Astrocyte of the hippocampus (primary cell): ENCODE data around the gene FBXL13.
"Not testable (repeated sequence)": the region's sequence is repeated elsewhere in the genome, so short reads cannot be mapped to it uniquely, and the experiment has no call there.

Source experiments
- DNase-seq: peaks from one replicate; pipeline ENCODE4 v3.0.0; 2011; ENCODE audit warnings: low read depth, low spot score

The FBXL13 gene

DNA sequence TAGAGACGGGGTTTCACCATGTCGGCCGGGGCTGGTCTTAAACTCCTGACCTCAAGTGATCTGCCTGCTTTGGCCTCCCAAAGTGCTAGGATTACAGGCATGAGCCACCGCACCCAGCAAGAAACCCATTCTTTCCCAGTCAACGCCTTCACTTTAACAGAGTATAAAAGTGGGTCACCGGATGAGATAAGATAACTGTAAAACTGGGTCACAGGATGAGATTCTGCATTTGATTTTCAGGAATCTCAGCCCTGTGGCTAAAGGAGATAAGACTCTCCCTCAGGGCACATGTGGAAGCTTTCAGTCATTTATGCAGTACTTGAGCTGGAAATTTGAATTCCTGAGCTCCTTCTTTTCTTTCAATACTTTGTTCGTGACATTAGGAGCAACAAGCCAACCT lies 91.0 kb downstream of the FBXL13 start:
- DNase-seq = no peak

DNA sequence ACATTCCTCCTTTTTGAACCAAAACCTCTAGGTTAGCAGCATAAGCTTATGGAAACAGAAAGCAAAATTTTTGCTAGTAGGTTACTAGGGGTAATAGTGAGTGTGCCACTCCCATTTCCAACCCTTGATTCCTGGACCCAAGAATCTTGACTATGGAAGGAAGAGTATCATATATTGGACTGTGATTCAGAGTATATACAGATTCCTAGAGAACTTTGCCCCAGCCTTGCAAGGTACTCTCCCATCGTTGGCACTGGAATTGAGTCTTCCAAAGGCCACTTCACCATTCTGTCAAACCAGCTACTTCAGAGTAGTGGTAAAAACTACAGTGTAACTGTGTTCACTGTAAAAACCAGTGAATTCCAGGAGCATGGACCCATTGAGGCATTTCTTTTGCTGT lies 92.4 kb downstream of the FBXL13 start:
- DNase-seq = no peak

- DNase-seq = no peak
These were observed 93.1 kb downstream of the FBXL13 start for GRCh38 chr7:102981451-102981850.

DNA sequence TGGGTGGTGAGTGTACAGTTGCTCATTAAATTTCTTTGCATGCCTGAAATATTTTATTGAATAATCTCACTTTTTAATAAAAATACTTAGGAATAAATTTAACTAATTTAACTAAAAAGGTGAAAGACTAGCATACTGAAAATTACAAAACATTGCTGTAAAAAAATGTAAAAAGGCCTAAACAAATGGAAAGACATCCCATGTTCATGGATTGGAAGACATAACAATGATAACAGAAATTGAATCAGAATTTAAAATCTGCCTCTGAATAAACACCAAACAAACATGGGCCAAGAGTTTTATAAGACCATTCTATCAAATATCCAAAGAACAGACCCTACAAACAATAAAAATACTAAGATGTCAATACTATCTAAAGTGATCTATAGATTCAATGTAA lies 94.9 kb downstream of the FBXL13 start:
- no peak for DNase-seq

- peak; percentile 62 for DNase-seq
These were observed 96.3 kb downstream of the FBXL13 start for GRCh38 chr7:102978284-102978683.

DNA sequence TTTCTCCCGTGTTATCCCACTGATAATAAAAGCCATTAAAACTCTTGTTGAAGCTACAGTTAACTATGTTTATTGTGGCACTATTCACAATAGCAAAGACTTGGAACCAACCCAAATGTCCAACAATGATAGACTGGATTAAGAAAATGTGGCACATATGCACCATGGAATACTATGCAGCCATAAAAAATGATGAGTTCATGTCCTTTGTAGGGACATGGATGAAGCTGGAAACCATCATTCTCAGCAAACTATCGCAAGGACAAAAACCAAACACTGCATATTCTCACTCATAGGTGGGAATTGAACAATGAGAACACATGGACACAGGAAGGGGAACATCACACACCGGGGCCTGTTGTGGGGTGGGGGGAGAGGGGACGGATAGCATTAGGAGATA lies 97.0 kb downstream of the FBXL13 start:
- DNase-seq = not testable (repeated sequence)

DNA sequence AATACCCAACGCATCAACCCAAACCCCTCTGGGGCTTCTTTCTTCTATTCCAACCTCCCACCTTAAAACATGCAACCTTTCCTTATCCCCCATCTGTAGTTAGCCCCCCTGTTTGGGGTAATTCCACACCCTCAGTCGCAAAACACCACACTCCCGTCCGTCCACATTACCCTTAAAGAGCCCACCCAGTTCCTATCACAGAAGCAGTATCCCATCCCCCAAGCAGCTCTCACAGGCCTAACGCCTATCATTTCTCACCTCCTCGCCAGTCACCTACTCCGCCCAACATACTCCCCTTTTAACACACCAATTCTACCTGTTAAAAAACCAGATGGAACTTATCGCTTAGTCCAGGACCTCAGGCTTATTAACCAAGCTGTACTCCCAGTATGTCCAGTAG lies 98.1 kb downstream of the FBXL13 start:
- no peak for DNase-seq

- no peak for DNase-seq
These were observed 98.7 kb downstream of the FBXL13 start for GRCh38 chr7:102975854-102976253.

- no peak for DNase-seq
These were observed 100.0 kb downstream of the FBXL13 start for GRCh38 chr7:102974366-102975236.

DNA sequence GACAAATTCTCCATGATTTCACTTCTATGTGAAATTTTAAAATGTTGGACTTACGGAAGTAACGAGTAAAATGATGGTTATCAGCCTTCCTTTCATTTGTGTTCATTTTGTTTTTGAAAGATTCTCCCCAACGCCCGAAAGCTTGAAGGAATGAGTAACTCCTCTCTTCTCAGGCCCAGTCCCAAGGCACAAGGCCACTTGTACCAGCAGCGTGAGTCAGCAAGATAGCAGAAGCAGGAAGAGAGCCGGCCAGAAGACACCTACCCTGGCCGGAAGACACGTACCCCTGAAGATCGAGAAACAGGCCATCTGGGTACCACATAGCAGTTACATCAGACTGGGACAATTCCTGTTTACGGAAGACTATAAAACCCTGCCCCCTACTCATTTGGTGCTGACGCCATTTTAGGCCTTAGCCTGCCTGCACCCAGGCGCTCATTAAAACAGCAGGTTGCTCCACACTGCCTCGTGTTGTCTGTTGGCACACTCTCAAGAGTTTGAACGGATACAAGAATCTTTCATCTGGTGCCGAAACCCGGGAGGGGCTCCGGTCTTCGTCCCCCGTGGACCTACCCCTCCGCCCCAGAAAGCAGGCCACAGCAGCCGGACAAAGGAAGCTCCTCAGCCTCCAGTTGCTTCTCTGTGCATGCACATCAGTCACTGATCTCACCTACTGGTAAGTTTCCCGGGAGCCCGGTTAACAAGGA lies 101.3 kb downstream of the FBXL13 start:
- DNase-seq = no peak

DNA sequence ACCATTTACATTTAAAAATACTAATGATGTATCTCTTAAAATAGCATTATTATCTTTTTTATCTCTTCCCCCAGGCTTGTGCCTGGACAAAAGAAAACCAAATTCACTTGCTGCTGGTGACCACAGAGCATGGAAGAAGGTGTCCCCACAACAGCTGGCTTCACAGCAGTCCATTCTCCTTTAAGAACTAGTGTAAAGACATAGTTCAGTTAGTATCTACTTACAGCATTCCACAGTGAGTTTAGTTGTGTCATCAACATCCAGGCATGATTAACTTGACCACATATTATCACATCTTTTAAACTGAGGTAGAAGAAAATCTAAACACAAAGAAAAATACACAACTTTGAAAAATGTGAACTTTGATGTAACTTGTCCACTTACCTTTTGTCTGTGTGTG lies 106.8 kb downstream of the FBXL13 start:
- DNase-seq = no peak

- DNase-seq = no peak
These were observed 108.1 kb downstream of the FBXL13 start for GRCh38 chr7:102966465-102966864.

DNA sequence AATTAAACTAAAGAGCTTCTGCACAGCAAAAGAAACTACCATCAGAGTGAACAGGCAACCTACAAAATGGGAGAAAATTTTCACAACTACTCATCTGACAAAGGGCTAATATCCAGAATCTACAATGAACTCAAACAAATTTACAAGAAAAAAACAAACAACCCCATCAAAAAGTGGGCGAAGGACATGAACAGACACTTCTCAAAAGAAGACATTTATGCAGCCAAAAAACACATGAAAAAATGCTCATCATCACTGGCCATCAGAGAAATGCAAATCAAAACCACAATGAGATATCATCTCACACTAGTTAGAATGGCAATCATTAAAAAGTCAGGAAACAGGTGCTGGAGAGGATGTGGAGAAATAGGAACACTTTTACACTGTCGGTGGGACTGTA lies 112.6 kb downstream of the FBXL13 start:
- DNase-seq = not testable (repeated sequence)

DNA sequence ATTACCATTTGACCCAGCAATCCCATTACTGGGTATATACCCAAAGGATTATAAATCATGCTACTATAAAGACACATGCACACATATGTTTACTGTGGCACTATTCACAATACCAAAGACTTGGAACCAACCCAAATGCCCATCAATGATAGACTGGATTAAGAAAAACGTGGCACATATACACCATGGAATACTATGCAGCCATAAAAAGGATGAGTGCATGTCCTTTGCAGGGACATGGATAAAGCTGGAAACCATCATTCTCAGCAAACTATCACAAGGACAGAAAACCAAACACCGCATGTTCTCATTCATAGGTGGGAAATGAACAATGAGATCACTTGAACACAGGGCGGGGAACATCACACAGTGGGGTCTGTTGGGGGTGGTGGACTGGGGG lies 116.6 kb downstream of the FBXL13 start:
- DNase-seq = not testable (repeated sequence)

GRCh38 chr7:102954359-102954758 lies 120.2 kb downstream of the FBXL13 start:
- DNase-seq = not testable (repeated sequence)

DNA sequence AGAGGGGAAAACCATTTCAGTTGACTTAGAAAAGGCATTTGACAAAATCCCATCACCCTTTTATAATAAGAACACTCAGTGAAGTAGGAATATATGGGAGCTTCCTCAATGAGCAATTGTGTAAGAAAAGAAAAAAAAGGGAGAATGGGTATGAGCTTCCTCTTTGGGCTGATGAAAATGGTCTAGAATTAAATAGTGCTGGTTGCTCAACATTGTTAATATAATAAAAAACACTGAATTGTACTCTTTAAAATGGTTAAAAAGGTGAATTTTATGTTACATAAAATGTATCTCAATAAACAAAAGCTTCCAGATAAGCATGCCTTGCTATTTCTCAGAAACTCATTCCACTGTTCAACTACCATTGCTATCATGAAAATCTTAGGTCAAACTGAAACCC lies 121.2 kb downstream of the FBXL13 start:
- DNase-seq = no peak

GRCh38 chr7:102951839-102952238 lies 122.8 kb downstream of the FBXL13 start:
- DNase-seq = no peak

- no peak for DNase-seq
These were observed 130.4 kb downstream of the FBXL13 start for GRCh38 chr7:102944241-102944640.

- DNase-seq = no peak
These were observed 131.0 kb downstream of the FBXL13 start for GRCh38 chr7:102943423-102944169.

DNA sequence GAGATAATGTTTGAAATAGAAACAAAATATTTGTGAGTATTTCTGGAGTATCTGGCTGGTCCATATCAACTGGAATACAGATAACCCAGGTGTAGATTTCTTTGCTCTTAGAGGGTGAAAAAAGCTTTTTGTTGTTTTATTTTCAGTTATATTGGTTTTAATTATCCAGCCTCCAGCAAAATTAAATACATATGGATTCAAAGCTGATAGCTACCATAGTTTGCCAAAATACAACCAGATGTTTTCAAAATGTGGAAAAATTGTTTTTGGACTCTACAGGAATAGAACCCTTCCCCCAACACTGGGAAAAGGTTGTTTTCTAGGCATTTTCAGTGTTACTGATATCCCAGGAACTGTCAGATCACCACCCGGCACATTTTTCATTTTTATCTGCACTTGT lies 131.7 kb downstream of the FBXL13 start:
- no peak for DNase-seq

- no peak for DNase-seq
These were observed 132.3 kb downstream of the FBXL13 start for GRCh38 chr7:102942181-102942866.

DNA sequence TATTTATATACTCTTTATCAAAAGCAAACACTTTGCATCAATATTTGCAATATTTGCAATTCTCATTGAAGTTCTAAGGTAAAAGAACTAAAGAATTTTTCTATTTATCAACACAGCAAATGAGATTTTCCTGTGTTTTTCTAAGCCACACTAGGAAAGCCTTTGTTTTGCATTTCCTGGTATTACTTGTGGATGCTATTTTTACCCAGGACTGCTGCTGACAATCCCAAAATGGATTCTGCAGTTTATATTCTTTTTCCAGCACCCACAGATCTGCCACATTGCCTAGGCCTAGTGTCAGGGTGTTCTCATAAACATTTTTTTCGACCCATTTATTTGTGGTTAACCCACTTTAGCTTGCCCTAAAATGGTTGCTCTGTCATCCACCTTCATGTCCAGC lies 135.9 kb downstream of the FBXL13 start:
- no peak for DNase-seq
